ENCODE measurements around the gene HELZ. TPM values are rescaled to one million over a fixed set of nuclear protein-coding genes. Genes with fewer than 3 reads are reported as not detected.

The HELZ gene
- total and polyA plus RNA-seq, 10 donors = 2.5 to 154 (median 88.7) TPM

- Histone ChIP-seq H3K27ac (no peak overlapping the region), H3K36me3 (no peaks in the 10 kb centered on the region), H3K4me3 (no peak overlapping the region), H3K4me1 (no peaks in the 10 kb centered on the region), H3K9me3 (no peaks in the 10 kb centered on the region), H3K27me3 (replicated peaks in 1 of 7) (no peaks in the 10 kb centered on the region)
- WGBS, 5 donors = 84 to 94% (median 90%) methylated on average over 6 of the region's 6 CpGs
- DNase-seq = no peak
- intact Hi-C loops (cut with DNase I; ENCODE audit: low total_unique reads) = no loop called here
- no peak for TF ChIP-seq CTCF (IDR thresholded peaks at IDR 0.05 in 8 of 11, conservative IDR thresholded peaks at IDR 0.05 in 3 of 11)
Observed at GRCh38 chr17:67063141-67063540, 181.9 kb downstream of the HELZ start.

- DNase-seq = no peak
- Histone ChIP-seq H3K36me3 (no peaks in the 10 kb centered on the region), H3K9me3 (no peaks in the 10 kb centered on the region), H3K4me3 (no peak overlapping the region), H3K27ac (no peak overlapping the region), H3K27me3 (replicated peaks in 1 of 7) (no peaks in the 10 kb centered on the region), H3K4me1 (no peaks in the 10 kb centered on the region)
- intact Hi-C loops (cut with DNase I; ENCODE audit: low total_unique reads) = no loop called here
- TF ChIP-seq POLR2AphosphoS5 (IDR thresholded peaks at IDR 0.05) = no peak
- no peak for TF ChIP-seq POLR2A (IDR thresholded peaks at IDR 0.05)
- no peak for TF ChIP-seq CTCF (IDR thresholded peaks at IDR 0.05 in 8 of 11, conservative IDR thresholded peaks at IDR 0.05 in 3 of 11)
- 88 to 96% (median 91%) methylated on average over 4 to 6 of the region's 6 CpGs for WGBS, 5 donors
Observed at GRCh38 chr17:67059372-67059771, 185.6 kb downstream of the HELZ start.

DNA sequence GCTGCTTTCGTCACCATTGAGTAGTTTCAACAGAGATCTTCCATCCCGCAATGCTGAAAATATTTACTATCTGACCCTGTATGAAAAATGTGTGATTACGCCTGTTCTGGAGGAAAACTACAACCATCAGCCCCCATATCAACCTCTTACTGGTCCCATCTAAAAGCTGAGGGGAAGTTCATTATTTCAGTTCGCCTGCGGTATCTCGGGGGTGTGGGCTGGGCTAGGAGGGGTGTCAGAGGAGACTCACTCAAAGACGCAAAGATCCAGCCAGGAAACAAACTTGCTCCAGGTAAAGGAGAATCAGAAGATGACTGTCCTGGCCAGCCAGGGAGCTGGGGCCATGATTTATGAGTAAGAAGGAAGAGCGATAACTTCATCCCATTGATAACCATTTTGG is 187.0 kb downstream of the HELZ start:
- Histone ChIP-seq H3K9me3 (no peaks in the 10 kb centered on the region), H3K27me3 (replicated peaks in 1 of 7) (no peaks in the 10 kb centered on the region), H3K36me3 (no peaks in the 10 kb centered on the region), H3K27ac (no peak overlapping the region), H3K4me3 (no peak overlapping the region), H3K4me1 (no peaks in the 10 kb centered on the region)
- TF ChIP-seq POLR2AphosphoS5 (IDR thresholded peaks at IDR 0.05) (no peak), CTCF (IDR thresholded peaks at IDR 0.05 in 8 of 11, conservative IDR thresholded peaks at IDR 0.05 in 3 of 11) (no peak), POLR2A (IDR thresholded peaks at IDR 0.05) (no peak)
- 95 to 96% (median 96%) methylated on average over 8 of the region's 8 CpGs for WGBS, 5 donors
- intact Hi-C loops (cut with DNase I; ENCODE audit: low total_unique reads) = no loop called here
- peak; percentile 20 for DNase-seq

- intact Hi-C loops (cut with DNase I; ENCODE audit: low total_unique reads) = no loop called here
- H3K27me3 ChIP-seq (replicated peaks in 1 of 7) = no peaks in the 10 kb centered on the region
- no peaks in the 10 kb centered on the region for H3K36me3 ChIP-seq
- no peaks in the 10 kb centered on the region for H3K4me1 ChIP-seq
- no peak overlapping the region for H3K27ac ChIP-seq
- no peak overlapping the region for H3K4me3 ChIP-seq
- H3K9me3 ChIP-seq = no peaks in the 10 kb centered on the region
- peak; percentile 36 for DNase-seq
- TF ChIP-seq CTCF (IDR thresholded peaks at IDR 0.05 in 8 of 11, conservative IDR thresholded peaks at IDR 0.05 in 3 of 11) = no peak
- TF ChIP-seq POLR2A (IDR thresholded peaks at IDR 0.05) = no peak
- TF ChIP-seq POLR2AphosphoS5 (IDR thresholded peaks at IDR 0.05) = no peak
- WGBS, 5 donors = 89 to 96% (median 93%) methylated on average over 18 of the region's 18 CpGs
Observed at GRCh38 chr17:67056746-67057490, 188.1 kb downstream of the HELZ start.
